Brain microvascular endothelial cell (primary cell): ENCODE measurements around the gene EXOC6B.
"Not testable (repeated sequence)": the region's sequence is repeated elsewhere in the genome, so short reads cannot be mapped to it uniquely, and the experiment has no call there.

Experiments used
- DNase-seq: peaks from one replicate; pipeline ENCODE4 v3.0.0-alpha.2; 2020
- H3K27ac ChIP-seq: fragments of 250-450 bp; sonication (Bioruptor Pico); 2 replicates; pipeline ENCODE4 v1.5.1; 2020; ENCODE audit warnings: mild to moderate bottlenecking, moderate library complexity
- H3K27me3 ChIP-seq: fragments of 250-450 bp; sonication (Bioruptor Pico); replicated peaks from 2 replicates; pipeline ENCODE4 v1.5.1; 2020; ENCODE audit warnings: mild to moderate bottlenecking
- H3K36me3 ChIP-seq: fragments of 250-450 bp; sonication (Bioruptor Pico); replicated peaks from 2 replicates; pipeline ENCODE4 v1.5.1; 2020; ENCODE audit warnings: mild to moderate bottlenecking
- H3K4me3 ChIP-seq: 2 replicates; pipeline ENCODE4 v1.5.1; 2011; ENCODE audit warnings: low read depth, mild to moderate bottlenecking, control low read depth, low read length, moderate library complexity
- CTCF ChIP-seq: IDR thresholded peaks from 2 replicates; pipeline ENCODE4 v1.5.1; 2011; ENCODE audit warnings: low read depth, mild to moderate bottlenecking, moderate library complexity, low read length, control low read depth, inconsistent platforms; ENCODE audit errors: missing control alignments
- in situ Hi-C: cut with HindIII; loops from 2 replicates; pipeline ENCODE4 v1.10.0; 2017; ENCODE audit warnings: low sequenced_read_pairs, low pct_ligation_motif_present

EXOC6B gene

GRCh38 chr2:72539071-72539552, 286.7 kb downstream of the EXOC6B start:
- no peaks in the 10 kb centered on the region for H3K27me3 ChIP-seq
- H3K36me3 ChIP-seq, result no peaks in the 10 kb centered on the region
- TF ChIP-seq CTCF, result no peak
- in situ Hi-C loops, result no loop called here
- peak; percentile 78 for DNase-seq
- peak overlapping the region; percentile 84 for H3K27ac ChIP-seq
- H3K4me3 ChIP-seq, result no peak overlapping the region

GRCh38 chr2:72538486-72538885, 287.3 kb downstream of the EXOC6B start:
- in situ Hi-C loops, result no loop called here
- H3K36me3 ChIP-seq, result no peaks in the 10 kb centered on the region
- H3K27ac ChIP-seq, result peak overlapping the region; percentile 84
- no peaks in the 10 kb centered on the region for H3K27me3 ChIP-seq
- peak; percentile 21 for DNase-seq
- no peak overlapping the region for H3K4me3 ChIP-seq
- no peak for TF ChIP-seq CTCF

GRCh38 chr2:72535586-72535985, 290.2 kb downstream of the EXOC6B start:
- H3K4me3 ChIP-seq, DNase-seq, H3K27ac ChIP-seq, in situ Hi-C loops, H3K36me3 ChIP-seq, H3K27me3 ChIP-seq: not testable (repeated sequence)

- in situ Hi-C loops, result no loop called here
- no peaks in the 10 kb centered on the region for H3K27me3 ChIP-seq
- peak; percentile 40 for DNase-seq
These were observed 292.1 kb downstream of the EXOC6B start for GRCh38 chr2:72533765-72534164.

GRCh38 chr2:72527424-72527823, 298.4 kb downstream of the EXOC6B start:
- H3K27me3 ChIP-seq, result no peaks in the 10 kb centered on the region
- no peak for TF ChIP-seq CTCF
- DNase-seq, result no peak
- no peaks in the 10 kb centered on the region for H3K36me3 ChIP-seq
- H3K27ac ChIP-seq, result no peak overlapping the region
- no peak overlapping the region for H3K4me3 ChIP-seq
- in situ Hi-C loops, result no loop called here

More at GRCh38 chr2:72533765-72534164, 292.1 kb downstream of the EXOC6B start:
- Histone ChIP-seq H3K36me3 (no peaks in the 10 kb centered on the region), H3K27ac (no peak overlapping the region), H3K4me3 (no peak overlapping the region)
- no peak for TF ChIP-seq CTCF

GRCh38 chr2:72526623-72527022, 299.2 kb downstream of the EXOC6B start:
- H3K36me3 ChIP-seq, result no peaks in the 10 kb centered on the region
- no peak overlapping the region for H3K4me3 ChIP-seq
- no peak for DNase-seq
- in situ Hi-C loops, result no loop called here
- H3K27me3 ChIP-seq, result no peaks in the 10 kb centered on the region
- H3K27ac ChIP-seq, result no peak overlapping the region
- TF ChIP-seq CTCF, result no peak
